CD4-positive, alpha-beta T cell treated with Interleukin-17A for 4 hours (primary cell): Measurements from ENCODE around the gene MSI2.
"Not testable (repeated sequence)": the region's sequence is repeated elsewhere in the genome, so short reads cannot be mapped to it uniquely, and the experiment has no call there.

Experiments
- DNase-seq: peaks from one replicate; pipeline ENCODE4 v3.0.0-alpha.2; 2020; ENCODE audit warnings: mixed read lengths

Gene MSI2

GRCh38 chr17:57255776-57256681 lies at the start of gene MSI2:
TSS of gene MSI2 (plus strand) at chr17:57256523. CDS start at chr17:57256743, 220 bp downstream.
- DNase-seq, result peak; percentile 96

GRCh38 chr17:57206928-57207327 lies 49.4 kb upstream of the MSI2 start:
- no peak for DNase-seq

- DNase-seq, result no peak
These were observed 48.9 kb upstream of the MSI2 start for GRCh38 chr17:57207396-57207795.

- no peak for DNase-seq
These were observed 46.1 kb upstream of the MSI2 start for GRCh38 chr17:57210224-57210553.

- DNase-seq, result no peak
These were observed 45.3 kb upstream of the MSI2 start for GRCh38 chr17:57210972-57211411.

- DNase-seq, result no peak
These were observed 44.8 kb upstream of the MSI2 start for GRCh38 chr17:57211543-57211942.

GRCh38 chr17:57213180-57213825 lies 43.0 kb upstream of the MSI2 start:
- DNase-seq, result no peak

GRCh38 chr17:57215317-57215716 lies 41.0 kb upstream of the MSI2 start:
- DNase-seq, result no peak

GRCh38 chr17:57221366-57222350 lies 34.7 kb upstream of the MSI2 start:
- no peak for DNase-seq

- DNase-seq, result not testable (repeated sequence)
These were observed 33.9 kb upstream of the MSI2 start for GRCh38 chr17:57222422-57222821.

- no peak for DNase-seq
These were observed 31.2 kb upstream of the MSI2 start for GRCh38 chr17:57225127-57225526.

- no peak for DNase-seq
These were observed 29.5 kb upstream of the MSI2 start for GRCh38 chr17:57226793-57227192.

- DNase-seq, result no peak
These were observed 27.4 kb upstream of the MSI2 start for GRCh38 chr17:57228911-57229310.

- no peak for DNase-seq
These were observed 22.1 kb upstream of the MSI2 start for GRCh38 chr17:57234061-57234738.

- DNase-seq, result no peak
These were observed 21.6 kb upstream of the MSI2 start for GRCh38 chr17:57234739-57235092.

GRCh38 chr17:57235124-57235523 lies 21.2 kb upstream of the MSI2 start:
- DNase-seq, result no peak

GRCh38 chr17:57236686-57237299 lies 19.5 kb upstream of the MSI2 start:
- no peak for DNase-seq

GRCh38 chr17:57240648-57241047 lies 15.7 kb upstream of the MSI2 start:
- no peak for DNase-seq

GRCh38 chr17:57242148-57242547 lies 14.2 kb upstream of the MSI2 start:
- DNase-seq, result no peak

- DNase-seq, result peak; percentile 83
These were observed 13.1 kb upstream of the MSI2 start for GRCh38 chr17:57243171-57243622.

GRCh38 chr17:57245786-57246185 lies 10.5 kb upstream of the MSI2 start:
- no peak for DNase-seq

GRCh38 chr17:57246257-57246656 lies 10.1 kb upstream of the MSI2 start:
- DNase-seq, result no peak
